OCI-LY3 (cell line): ENCODE measurements around the gene LRRC8C.
A peak's percentile ranks its signal among the peaks of the same experiment; 100 is the strongest.

Experiments
- H2AFZ ChIP-seq: fragments of 200-600, 300-600 bp; shearing (Covaris generic); 2 replicates; pipeline ENCODE4 v1.6.0; 2014; ENCODE audit warnings: antibody characterized with exemption, low read depth, low read length
- H3K27ac ChIP-seq: fragments of 200-600, 300-600 bp; sonication (generic); 2 replicates; pipeline ENCODE4 v1.5.1; 2014; ENCODE audit warnings: mild to moderate bottlenecking, low read length, moderate library complexity, mixed read lengths
- H3K27me3 ChIP-seq: fragments of 200-600, 300-600 bp; sonication (generic); 2 replicates; pipeline ENCODE4 v1.6.1; 2014; ENCODE audit warnings: low read depth, low read length, mixed read lengths
- H3K36me3 ChIP-seq: fragments of 200-600, 300-600 bp; sonication (generic); replicated peaks from 2 replicates; pipeline ENCODE3; 2014; ENCODE audit warnings: low read depth, low read length, mixed read lengths
- H3K4me1 ChIP-seq: fragments of 300-600, 200-600 bp; sonication (generic); 2 replicates; pipeline ENCODE4 v1.6.1; 2014; ENCODE audit warnings: low read length, mixed read lengths
- H3K4me2 ChIP-seq: fragments of 200-600, 300-600 bp; sonication (generic); 2 replicates; pipeline ENCODE4 v1.6.1; 2014; ENCODE audit warnings: low read length, mixed read lengths
- H3K4me3 ChIP-seq: fragments of 300-600, 200-600 bp; sonication (generic); 2 replicates; pipeline ENCODE4 v1.5.1; 2014; ENCODE audit warnings: antibody characterized with exemption, mild to moderate bottlenecking, low read length, moderate library complexity
- H3K79me2 ChIP-seq: fragments of 300-600, 200-600 bp; shearing (Covaris generic); 2 replicates; pipeline ENCODE4 v1.6.1; 2014; ENCODE audit warnings: mild to moderate bottlenecking, low read length, mixed read lengths
- H3K9ac ChIP-seq: fragments of 300-600, 200-600 bp; shearing (Covaris generic); 2 replicates; pipeline ENCODE4 v1.6.0; 2014; ENCODE audit warnings: mild to moderate bottlenecking, low read length, moderate library complexity
- H3K9me3 ChIP-seq: fragments of 200-600, 300-600 bp; shearing (Covaris generic); 2 replicates; pipeline ENCODE4 v1.6.1; 2014; ENCODE audit warnings: low read length, mixed read lengths; ENCODE audit not compliant: insufficient read depth
- H4K20me1 ChIP-seq: fragments of 200-600, 300-600 bp; sonication (generic); 2 replicates; pipeline ENCODE4 v1.6.1; 2016; ENCODE audit warnings: low read length, mixed read lengths; ENCODE audit not compliant: insufficient read depth
- CTCF ChIP-seq: fragments of 200-600, 300-600 bp; sonication (generic); IDR thresholded peaks from 2 replicates; pipeline ENCODE4 v1.5.1; 2014; ENCODE audit warnings: antibody characterized with exemption, low read length, low read depth
- EZH2phosphoT487 ChIP-seq: fragments of 200-600 bp; shearing (Covaris generic); IDR thresholded peaks from 2 replicates; pipeline ENCODE4 v1.6.1; 2018; ENCODE audit warnings: antibody characterized with exemption, mixed run types, low read depth

LRRC8C gene

DNA sequence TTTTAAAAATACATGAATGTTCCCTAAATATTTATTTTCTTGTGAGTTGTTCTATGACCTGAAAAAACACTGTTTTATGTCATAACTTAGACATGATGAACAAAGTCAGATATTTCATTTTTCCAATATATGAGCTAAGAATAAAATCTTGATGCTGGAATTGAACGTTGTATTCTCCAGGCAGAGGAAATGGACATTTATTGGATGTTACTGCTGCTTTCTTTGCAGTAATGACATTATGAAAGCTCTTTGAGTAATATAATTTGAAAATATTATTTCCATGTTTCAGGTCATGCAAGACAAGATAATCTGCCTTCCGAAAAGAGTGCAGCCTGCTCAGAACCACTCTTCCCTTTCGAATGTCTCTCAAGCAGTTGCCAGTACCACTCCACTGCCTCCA lies 79.5 kb downstream of the LRRC8C start:
- no peak overlapping the region for H3K27ac ChIP-seq
- TF ChIP-seq CTCF (no peak), EZH2phosphoT487 (no peak)

DNA sequence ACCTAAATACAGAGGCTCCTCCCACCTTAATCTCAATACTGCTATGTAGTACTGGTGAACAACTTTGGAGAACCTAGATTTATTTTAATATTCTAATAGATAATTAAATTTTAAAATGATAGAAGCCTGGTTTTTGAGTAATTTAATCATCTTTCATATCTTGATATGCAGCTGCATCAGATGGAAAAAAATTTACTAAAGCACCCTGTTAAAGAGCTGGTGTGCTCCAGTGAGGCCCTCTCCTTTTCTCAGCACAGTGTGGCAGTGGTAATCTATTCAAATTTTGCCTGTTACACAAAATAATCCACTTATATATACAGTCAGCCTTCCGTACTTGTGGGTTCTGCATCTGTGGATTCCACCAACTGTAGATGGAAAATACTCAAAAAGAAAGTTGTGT lies 82.8 kb downstream of the LRRC8C start:
- no peak overlapping the region for H3K4me2 ChIP-seq
- no peak overlapping the region for H3K9ac ChIP-seq
- H3K27ac ChIP-seq = no peak overlapping the region
- no peaks in the 10 kb centered on the region for H3K36me3 ChIP-seq
- H3K4me3 ChIP-seq = no peak overlapping the region
- H3K4me1 ChIP-seq = peaks cover 23% of the 10 kb centered on the region
- no peaks in the 10 kb centered on the region for H3K9me3 ChIP-seq
- no peaks in the 10 kb centered on the region for H3K79me2 ChIP-seq
- no peaks in the 10 kb centered on the region for H4K20me1 ChIP-seq
- no peaks in the 10 kb centered on the region for H3K27me3 ChIP-seq
- H2AFZ ChIP-seq = no peak overlapping the region
- TF ChIP-seq EZH2phosphoT487 (no peak), CTCF (no peak)

More for the DNA sequence above, 79.5 kb downstream of the LRRC8C start:
- no peaks in the 10 kb centered on the region for H3K79me2 ChIP-seq
- H2AFZ ChIP-seq = no peak overlapping the region
- no peaks in the 10 kb centered on the region for H3K9me3 ChIP-seq
- no peak overlapping the region for H3K9ac ChIP-seq
- no peak overlapping the region for H3K4me2 ChIP-seq
- H4K20me1 ChIP-seq = no peaks in the 10 kb centered on the region
- H3K27me3 ChIP-seq = peaks cover 5% of the 10 kb centered on the region; the same call in 1 of the 2 replicates
- no peaks in the 10 kb centered on the region for H3K36me3 ChIP-seq
- H3K4me3 ChIP-seq = no peak overlapping the region
- no peaks in the 10 kb centered on the region for H3K4me1 ChIP-seq

DNA sequence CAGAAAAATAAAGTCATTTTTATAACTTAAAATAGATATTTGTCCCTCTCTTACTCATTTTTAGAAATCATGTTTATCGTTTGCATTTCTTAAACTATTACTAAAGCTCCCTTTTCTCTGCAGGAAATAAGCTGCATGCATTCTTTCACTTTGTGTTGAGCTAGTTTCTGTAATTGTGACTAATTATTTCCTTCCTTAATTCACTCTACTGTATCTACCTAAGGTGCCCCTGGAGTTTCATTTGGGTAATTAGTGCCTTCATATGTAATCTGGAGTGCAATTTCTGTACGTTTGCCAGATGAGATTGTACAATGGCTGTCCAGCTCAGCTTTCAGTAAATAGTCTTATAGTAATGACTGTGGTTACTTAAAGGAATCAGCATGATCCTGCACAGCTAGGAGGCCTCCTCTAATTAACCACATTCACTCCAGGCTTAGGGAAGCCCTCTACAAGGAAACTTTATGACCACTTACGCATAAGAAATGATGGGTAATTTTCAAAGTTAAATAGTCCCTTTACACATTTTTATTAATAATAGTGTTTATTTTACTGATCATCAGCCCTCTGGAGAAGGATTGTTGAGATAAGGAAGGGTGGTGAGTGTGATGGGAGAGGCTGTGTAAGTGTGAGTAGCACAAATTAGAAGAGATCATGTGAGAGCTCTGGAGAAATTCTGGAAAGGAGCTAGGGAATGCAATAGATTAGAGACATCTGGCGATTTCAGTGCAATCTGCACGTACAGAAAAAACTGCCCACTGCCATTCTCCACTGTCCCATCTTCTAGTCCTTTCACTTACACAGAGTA lies 86.8 kb downstream of the LRRC8C start:
- TF ChIP-seq CTCF (no peak), EZH2phosphoT487 (no peak)
- peak overlapping the region; percentile 35 for H3K27ac ChIP-seq
- no peaks in the 10 kb centered on the region for H3K79me2 ChIP-seq
- no peaks in the 10 kb centered on the region for H3K36me3 ChIP-seq
- H4K20me1 ChIP-seq = no peaks in the 10 kb centered on the region
- H3K4me3 ChIP-seq = peak overlapping the region; percentile 53
- H3K9ac ChIP-seq = no peak overlapping the region
- no peaks in the 10 kb centered on the region for H3K27me3 ChIP-seq
- H3K9me3 ChIP-seq = no peaks in the 10 kb centered on the region
- peaks cover 43% of the 10 kb centered on the region for H3K4me1 ChIP-seq
- H2AFZ ChIP-seq = no peak overlapping the region
- peak overlapping the region; percentile 71 for H3K4me2 ChIP-seq

- Histone ChIP-seq H3K4me2 (no peak overlapping the region), H3K27ac (no peak overlapping the region)
These were observed 87.9 kb downstream of the LRRC8C start for GRCh38 chr1:89720839-89721238.

More at GRCh38 chr1:89720839-89721238, 87.9 kb downstream of the LRRC8C start:
- no peaks in the 10 kb centered on the region; the same call in 1 of the 2 replicates for H3K27me3 ChIP-seq
- H3K36me3 ChIP-seq = no peaks in the 10 kb centered on the region
- TF ChIP-seq EZH2phosphoT487 (no peak), CTCF (no peak)
- no peaks in the 10 kb centered on the region for H3K79me2 ChIP-seq
- no peaks in the 10 kb centered on the region for H3K9me3 ChIP-seq
- H4K20me1 ChIP-seq = no peaks in the 10 kb centered on the region
- peaks cover 48% of the 10 kb centered on the region for H3K4me1 ChIP-seq
- H2AFZ ChIP-seq = no peak overlapping the region
- H3K4me3 ChIP-seq = no peak overlapping the region
- no peak overlapping the region for H3K9ac ChIP-seq
